ENCODE results near the gene CD99L2.

GRCh38 chrX:150847088-150847487, 51.4 kb downstream of the CD99L2 start:
- TF ChIP-seq CTCF (IDR thresholded peaks at IDR 0.05) (no peak), POLR2A (IDR thresholded peaks at IDR 0.05) (no peak)
